H1 (cell line): Measurements from ENCODE around the gene FYTTD1. TPM values are rescaled to one million over a fixed set of nuclear protein-coding genes. Genes with fewer than 3 reads are reported as not detected.

Experiments
- CTCF ChIA-PET: fragments of 300-600 bp; sonication (Branson Sonifier 250); formaldehyde crosslinking; loops from one replicate; lab custom pipeline; 2021; ENCODE audit not compliant: partially characterized antibody; lab: Charles Lee
- POLR2A ChIA-PET: fragments of 300-600 bp; sonication (Branson Sonifier 250); formaldehyde crosslinking; loops from one replicate; lab custom pipeline; 2021; ENCODE audit warnings: inconsistent platforms; ENCODE audit not compliant: partially characterized antibody; lab: Charles Lee
- DNase-seq, 2 experiments: peaks; one replicate each; pipeline versions ENCODE4 v3.0.0 to v3.0.0-alpha.2; 2010 to 2022; ENCODE audit warnings: low spot score in 2 of 2, low read depth in 1 of 2, mixed read lengths in 1 of 2
- FAIRE-seq: peaks from 2 replicates; lab custom pipeline; 2011; peaks lifted over from hg19 to GRCh38; lab: Jason Lieb, UNC
- H2AFZ ChIP-seq: 2 replicates; pipeline ENCODE4 v1.8.1; 2012; ENCODE audit warnings: low read length, inconsistent platforms
- H2AK5ac ChIP-seq: 2 replicates; pipeline ENCODE4 v1.6.1; 2013; ENCODE audit warnings: low read depth, low read length
- H2BK120ac ChIP-seq: replicated peaks from 2 replicates; pipeline ENCODE3; 2013; ENCODE audit warnings: low read depth, low read length, inconsistent platforms
- H2BK12ac ChIP-seq: 2 replicates; pipeline ENCODE4 v1.6.1; 2013; ENCODE audit warnings: low read depth, low read length
- H2BK15ac ChIP-seq: 2 replicates; pipeline ENCODE4 v1.6.1; 2013; ENCODE audit warnings: low read length
- H2BK20ac ChIP-seq: 2 replicates; pipeline ENCODE4 v1.6.1; 2013; ENCODE audit warnings: low read length
- H2BK5ac ChIP-seq: 2 replicates; pipeline ENCODE4 v1.6.1; 2013; ENCODE audit warnings: low read depth, low read length
- H3K14ac ChIP-seq: 2 replicates; pipeline ENCODE4 v1.6.1; 2013; ENCODE audit warnings: inconsistent platforms; ENCODE audit not compliant: insufficient read length
- H3K18ac ChIP-seq: 2 replicates; pipeline ENCODE4 v1.6.1; 2013; ENCODE audit warnings: low read length; ENCODE audit errors: extremely low read depth
- H3K23ac ChIP-seq: 2 replicates; pipeline ENCODE4 v1.6.1; 2013; ENCODE audit warnings: inconsistent platforms; ENCODE audit not compliant: insufficient read length
- H3K23me2 ChIP-seq: 2 replicates; pipeline ENCODE4 v1.6.1; 2013; ENCODE audit warnings: low read depth, low read length
- H3K27ac ChIP-seq: 2 replicates; pipeline ENCODE4 v1.6.1; 2011; ENCODE audit warnings: low read depth, low read length, inconsistent platforms
- H3K27me3 ChIP-seq, 4 experiments: replicated peaks in 1 of 4; 1 replicate in 1 of 4; 2 replicates in 3 of 4; pipeline versions ENCODE4 v1.6.1 to v1.8.1; 2011 to 2013; ENCODE audit warnings: low read length in 3 of 4, mild to moderate bottlenecking in 3 of 4, inconsistent platforms in 2 of 4, mixed read lengths in 2 of 4, moderate library complexity in 1 of 4; ENCODE audit not compliant: control insufficient read depth in 3 of 4, insufficient read depth in 3 of 4; ENCODE audit errors: extremely low read depth in 1 of 4
- H3K36me3 ChIP-seq, 4 experiments: 2 replicates each; pipeline versions ENCODE4 v1.6.1 to v1.8.1; 2011 to 2013; ENCODE audit warnings: mild to moderate bottlenecking in 4 of 4, low read length in 3 of 4, moderate library complexity in 2 of 4, control low read depth in 1 of 4, inconsistent platforms in 1 of 4; ENCODE audit not compliant: insufficient read depth in 4 of 4, control insufficient read depth in 2 of 4
- H3K4ac ChIP-seq: replicated peaks from 2 replicates; pipeline ENCODE3; 2013; ENCODE audit warnings: low read length, low read depth, mixed read lengths, inconsistent platforms; ENCODE audit not compliant: insufficient read length
- H3K4me1 ChIP-seq, 4 experiments: replicated peaks in 1 of 4; 1 replicate in 1 of 4; 2 replicates in 3 of 4; pipeline versions ENCODE4 v1.6.1 to v1.8.1; 2011 to 2013; ENCODE audit warnings: low read length in 3 of 4, inconsistent platforms in 2 of 4, mixed read lengths in 1 of 4; ENCODE audit not compliant: insufficient read depth in 4 of 4, control insufficient read depth in 3 of 4
- H3K4me2 ChIP-seq, 2 experiments: 2 replicates each; pipeline versions ENCODE4 v1.6.1 to v1.8.1; 2011 to 2013; ENCODE audit warnings: low read depth in 2 of 2, low read length in 2 of 2, control low read depth in 1 of 2, inconsistent platforms in 1 of 2, mild to moderate bottlenecking in 1 of 2; ENCODE audit not compliant: insufficient read depth in 1 of 2
- H3K4me3 ChIP-seq, 4 experiments: fragments of 200-600, 300-600 bp in 1 of 4; sonication (generic), shearing (Covaris generic), sonication (Bioruptor Twin) in 1 of 4; 2 replicates each; pipeline versions ENCODE4 v1.5.1 to v1.8.1; 2011 to 2016; ENCODE audit warnings: low read length in 4 of 4, low read depth in 3 of 4, control low read depth in 2 of 4, inconsistent platforms in 2 of 4, mild to moderate bottlenecking in 2 of 4, mixed read lengths in 1 of 4, moderate library complexity in 1 of 4; ENCODE audit not compliant: insufficient read depth in 2 of 4; ENCODE audit errors: extremely low read depth in 1 of 4
- H3K56ac ChIP-seq: replicated peaks from 2 replicates; pipeline ENCODE3; 2013; ENCODE audit warnings: low read depth, mild to moderate bottlenecking, mixed read lengths, low read length, inconsistent platforms; ENCODE audit not compliant: insufficient read length
- H3K79me1 ChIP-seq: 2 replicates; pipeline ENCODE4 v1.6.1; 2013; ENCODE audit warnings: low read depth, low read length, control low read depth
- H3K79me2 ChIP-seq, 2 experiments: 2 replicates each; pipeline versions ENCODE4 v1.6.1 to v1.8.1; 2012 to 2013; ENCODE audit warnings: low read length in 2 of 2, mild to moderate bottlenecking in 2 of 2, inconsistent platforms in 1 of 2; ENCODE audit not compliant: insufficient read depth in 2 of 2, control insufficient read depth in 1 of 2
- H3K9ac ChIP-seq, 4 experiments: replicated peaks in 1 of 4; 1 replicate in 1 of 4; 2 replicates in 3 of 4; pipeline versions ENCODE4 v1.6.1 to v1.8.1; 2011 to 2013; ENCODE audit warnings: low read depth in 3 of 4, low read length in 3 of 4, control low read depth in 2 of 4, mild to moderate bottlenecking in 2 of 4, moderate library complexity in 2 of 4, inconsistent platforms in 1 of 4; ENCODE audit errors: extremely low read depth in 1 of 4
- H3K9me3 ChIP-seq, 2 experiments: 2 replicates each; pipeline versions ENCODE4 v1.6.1 to v1.8.1; 2012 to 2013; ENCODE audit warnings: mild to moderate bottlenecking in 2 of 2, moderate library complexity in 2 of 2, control low read depth in 1 of 2, inconsistent platforms in 1 of 2, low read depth in 1 of 2, low read length in 1 of 2, mixed read lengths in 1 of 2; ENCODE audit not compliant: insufficient read depth in 2 of 2
- H4K20me1 ChIP-seq, 2 experiments: replicated peaks in 1 of 2; 2 replicates each; pipeline versions ENCODE3 to v1.8.1; 2011 to 2013; ENCODE audit warnings: inconsistent platforms in 2 of 2, low read length in 2 of 2, mild to moderate bottlenecking in 1 of 2; ENCODE audit not compliant: insufficient read depth in 2 of 2, control insufficient read depth in 1 of 2
- H4K5ac ChIP-seq: 2 replicates; pipeline ENCODE4 v1.6.1; 2013; ENCODE audit warnings: low read length, low read depth, mixed read lengths, inconsistent platforms; ENCODE audit not compliant: insufficient read length
- H4K8ac ChIP-seq: 2 replicates; pipeline ENCODE4 v1.8.0; 2013; ENCODE audit warnings: mild to moderate bottlenecking, moderate library complexity, low read length, inconsistent platforms; ENCODE audit not compliant: insufficient read depth; ENCODE audit errors: extremely low read depth
- H4K91ac ChIP-seq: replicated peaks from 2 replicates; pipeline ENCODE3; 2013; ENCODE audit warnings: low read length, mixed read lengths, inconsistent platforms; ENCODE audit not compliant: insufficient read length
- ASH2L ChIP-seq: fragments of 200-600, 300-600 bp; sonication (generic); IDR thresholded peaks from one replicate; pipeline ENCODE4 v1.7.1; 2017; ENCODE audit warnings: low read length
- BACH1 ChIP-seq: IDR thresholded peaks from 2 replicates; pipeline ENCODE4 v1.6.1; 2012; ENCODE audit warnings: low read length, improper control_type of control experiment
- CREB1 ChIP-seq: IDR thresholded peaks from 2 replicates; pipeline ENCODE4 v1.6.1; 2012; ENCODE audit warnings: inconsistent platforms
- GABPA ChIP-seq: IDR thresholded peaks from 2 replicates; pipeline ENCODE4 v1.6.1; 2011; ENCODE audit warnings: mild to moderate bottlenecking, low read length, moderate library complexity, borderline replicate concordance; ENCODE audit not compliant: insufficient read depth
- JUN ChIP-seq: IDR thresholded peaks from 2 replicates; pipeline ENCODE4 v1.6.1; 2011; ENCODE audit warnings: low read depth, mild to moderate bottlenecking, improper control_type of control experiment, low read length
- JUND ChIP-seq: IDR thresholded peaks from 2 replicates; pipeline ENCODE4 v1.6.1; 2011; ENCODE audit warnings: mild to moderate bottlenecking, improper control_type of control experiment, low read length
- MAFK ChIP-seq: IDR thresholded peaks from 2 replicates; pipeline ENCODE4 v1.6.1; 2012; ENCODE audit warnings: low read depth, mild to moderate bottlenecking, improper control_type of control experiment, low read length
- SP2 ChIP-seq: IDR thresholded peaks from 2 replicates; pipeline ENCODE4 v1.6.1; 2012; ENCODE audit warnings: mild to moderate bottlenecking, low read length, inconsistent platforms
- TAF7 ChIP-seq: optimal IDR thresholded peaks from 2 replicates; pipeline ENCODE3; 2011; ENCODE audit warnings: low read depth, mild to moderate bottlenecking, inconsistent platforms, low read length, moderate library complexity, borderline replicate concordance
- WGBS, 2 experiments: shearing (Covaris generic) in 1 of 2; methylation state at CpG; one replicate each; pipeline versions ENCODE4 v1.1.6 to v1.1.7; 2013 to 2015; ENCODE audit warnings: low lambda C conversion rate in 2 of 2, mixed read lengths in 2 of 2, inconsistent platforms in 1 of 2, low coverage in 1 of 2, missing lambda C conversion rate in 1 of 2; ENCODE audit not compliant: insufficient replicate concordance in 2 of 2, insufficient coverage in 1 of 2, insufficient read length in 1 of 2; ENCODE audit errors: extremely low coverage in 1 of 2, missing lambda C conversion rate in 1 of 2; 5-methylcytosine and 5-hydroxymethylcytosine counted together
- polyA plus RNA-seq, 7 experiments: library from polyadenylated mRNA; depleted of rRNA in 3 of 7; stranded (reverse) in 5 of 7; unstranded in 2 of 7; fragments of >200 nt in 5 of 7; fragments of 200-250 nt in 2 of 7; gene quantifications; 1 replicate in 5 of 7; 2 replicates in 1 of 7; 4 replicates in 1 of 7; pipeline versions ENCODE4 v1.2.1 to v1.2.3, GENCODE V29; 2011 to 2013; ENCODE audit warnings: missing spikeins in 2 of 7, mixed read lengths in 2 of 7
- total RNA-seq: library from RNA; stranded (reverse); fragmentation: NEBNext Ultra II Directional; extraction: Animal tissue kit (Norgen Biotek cat#: 25700); gene quantifications from 2 replicates; pipeline ENCODE4 v1.2.1, GENCODE V29; 2021
- TF ChIP-seq, protein P1 (sequence below), 3 experiments: IDR thresholded peaks; 1 replicate in 2 of 3; 2 replicates in 1 of 3; pipeline versions ENCODE4 v1.5.1 to v1.6.1; 2011; ENCODE audit warnings: low read length in 3 of 3, mild to moderate bottlenecking in 3 of 3, inconsistent platforms in 2 of 3, low read depth in 1 of 3, moderate library complexity in 1 of 3; ENCODE audit not compliant: insufficient read depth in 1 of 3; ENCODE audit errors: control extremely low read depth in 1 of 3

Gene FYTTD1
- total and polyA plus RNA-seq, 2 of the 8 experiments (the other 6 are each of a cell fraction or from before 2014, with no cell fraction given), result 3.1 to 24.4 TPM

DNA sequence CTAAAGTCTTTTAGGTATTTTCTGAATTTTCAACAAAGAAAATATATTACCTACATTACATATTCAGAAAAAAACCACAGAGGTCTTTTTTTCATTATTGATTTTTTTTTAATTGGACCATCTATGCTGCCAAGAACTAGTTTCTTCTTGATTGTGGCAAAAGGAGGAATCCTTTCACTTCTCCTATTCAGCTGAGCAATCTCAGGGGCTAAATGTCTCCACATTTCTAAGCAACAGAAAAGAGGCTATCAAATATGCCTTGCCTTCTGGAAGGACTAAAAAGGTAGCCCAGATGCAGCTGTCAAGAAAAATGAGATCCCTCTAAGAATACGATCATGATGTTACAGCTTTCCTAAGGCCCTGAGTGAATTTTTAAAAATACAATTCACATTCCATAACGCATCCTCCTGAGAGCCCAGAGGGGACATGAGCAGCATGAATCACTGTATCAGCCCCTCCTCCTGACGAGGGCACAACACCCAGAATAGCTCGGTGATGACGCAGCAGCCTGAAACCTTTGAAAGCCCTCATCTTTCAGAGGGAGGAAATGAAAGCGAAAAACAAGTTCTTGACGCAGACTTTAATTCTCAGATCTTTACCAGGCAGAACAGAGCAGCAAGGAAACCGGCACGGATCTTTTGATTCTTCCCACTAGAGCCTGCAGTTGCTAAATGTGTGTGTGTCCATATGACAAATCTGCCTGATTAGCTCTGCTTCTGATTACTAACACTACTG lies 37.5 kb upstream of the FYTTD1 start:
- FAIRE-seq, result no peak
- Histone ChIP-seq H4K20me1 (no peaks in the 10 kb centered on the region), H2BK120ac (no peak overlapping the region), H4K8ac (no peak overlapping the region), H2BK20ac (no peak overlapping the region), H3K27me3 (no peaks in the 10 kb centered on the region), H3K4ac (no peak overlapping the region), H4K91ac (no peak overlapping the region), H2BK12ac (no peak overlapping the region; the same call in 1 of the 2 replicates), H3K23me2 (no peaks in the 10 kb centered on the region), H2BK15ac (no peak overlapping the region; the same call in 1 of the 2 replicates), H3K9ac (peak overlapping the region in 1 of 4 experiments; percentile 38; a peak in 1 of 7 replicates), H3K4me1 (peaks cover 0 to 6% (median 3%) of the 10 kb centered on the region in 4 experiments; a peak in 4 of 7 replicates), H3K4me2 (peak overlapping the region; percentile 40 to 62), H3K18ac (no peak overlapping the region), H3K23ac (no peak overlapping the region), H3K4me3 (no peak overlapping the region), H3K9me3 (no peaks in the 10 kb centered on the region), H2BK5ac (no peak overlapping the region), H3K14ac (no peak overlapping the region), H2AFZ (peak overlapping the region; percentile 31; the same call in 1 of the 2 replicates), H3K36me3 (no peaks in the 10 kb centered on the region), H3K56ac (no peak overlapping the region), H3K79me2 (no peaks in the 10 kb centered on the region), H4K5ac (peak overlapping the region; percentile 40), H2AK5ac (no peak overlapping the region), H3K79me1 (no peaks in the 10 kb centered on the region), H3K27ac (peak overlapping the region; percentile 27; the same call in 1 of the 2 replicates)
- DNase-seq, result peak; percentile 36 to 50
- POLR2A ChIA-PET, result interaction anchor here (1.4 kb wide), 1 partner anchor 12 kb away, joined by 4 read pairs; no protein-coding TSS in a partner anchor
- 39% methylated on average over 9 of the region's 9 CpGs; no CpG with 5 or more reads in 1 of the 2 experiments for WGBS, 2 experiments
- CTCF ChIA-PET, result interaction anchor here (1.0 to 1.2 kb wide), 2 partner anchors 25 to 27 kb away, joined by 3 read pairs; no protein-coding TSS in a partner anchor
- TF ChIP-seq JUND (peak; percentile 61; the same call in 1 of the 2 replicates), CREB1 (peak; percentile 64), TAF7 (no peak), BACH1 (peak; percentile 60; the same call in 1 of the 2 replicates), ASH2L (peak; percentile 43), SP2 (no peak), MAFK (no peak; the same call in 1 of the 2 replicates), GABPA (no peak), JUN (0 out of 2 replicates have a peak, but pooled peaks have one; percentile 33)
- TF ChIP-seq, protein P1, sequence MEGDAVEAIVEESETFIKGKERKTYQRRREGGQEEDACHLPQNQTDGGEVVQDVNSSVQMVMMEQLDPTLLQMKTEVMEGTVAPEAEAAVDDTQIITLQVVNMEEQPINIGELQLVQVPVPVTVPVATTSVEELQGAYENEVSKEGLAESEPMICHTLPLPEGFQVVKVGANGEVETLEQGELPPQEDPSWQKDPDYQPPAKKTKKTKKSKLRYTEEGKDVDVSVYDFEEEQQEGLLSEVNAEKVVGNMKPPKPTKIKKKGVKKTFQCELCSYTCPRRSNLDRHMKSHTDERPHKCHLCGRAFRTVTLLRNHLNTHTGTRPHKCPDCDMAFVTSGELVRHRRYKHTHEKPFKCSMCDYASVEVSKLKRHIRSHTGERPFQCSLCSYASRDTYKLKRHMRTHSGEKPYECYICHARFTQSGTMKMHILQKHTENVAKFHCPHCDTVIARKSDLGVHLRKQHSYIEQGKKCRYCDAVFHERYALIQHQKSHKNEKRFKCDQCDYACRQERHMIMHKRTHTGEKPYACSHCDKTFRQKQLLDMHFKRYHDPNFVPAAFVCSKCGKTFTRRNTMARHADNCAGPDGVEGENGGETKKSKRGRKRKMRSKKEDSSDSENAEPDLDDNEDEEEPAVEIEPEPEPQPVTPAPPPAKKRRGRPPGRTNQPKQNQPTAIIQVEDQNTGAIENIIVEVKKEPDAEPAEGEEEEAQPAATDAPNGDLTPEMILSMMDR (IDR thresholded peaks at IDR 0.05; ENCODE audit: control extremely low read depth in 1 of 3, insufficient read depth in 1 of 3, low read depth in 1 of 3, low read length in 3 of 3), result no peak
